ENCODE measurements around the gene PCBP1.
"Not testable (repeated sequence)": the region's sequence is repeated elsewhere in the genome, so short reads cannot be mapped to it uniquely, and the experiment has no call there.

GRCh38 chr2:70102323-70102905 lies 15.1 kb downstream of the PCBP1 start:
- not testable (repeated sequence) for TF ChIP-seq SMC3 (IDR thresholded peaks at IDR 0.05)
- TF ChIP-seq, protein P1, sequence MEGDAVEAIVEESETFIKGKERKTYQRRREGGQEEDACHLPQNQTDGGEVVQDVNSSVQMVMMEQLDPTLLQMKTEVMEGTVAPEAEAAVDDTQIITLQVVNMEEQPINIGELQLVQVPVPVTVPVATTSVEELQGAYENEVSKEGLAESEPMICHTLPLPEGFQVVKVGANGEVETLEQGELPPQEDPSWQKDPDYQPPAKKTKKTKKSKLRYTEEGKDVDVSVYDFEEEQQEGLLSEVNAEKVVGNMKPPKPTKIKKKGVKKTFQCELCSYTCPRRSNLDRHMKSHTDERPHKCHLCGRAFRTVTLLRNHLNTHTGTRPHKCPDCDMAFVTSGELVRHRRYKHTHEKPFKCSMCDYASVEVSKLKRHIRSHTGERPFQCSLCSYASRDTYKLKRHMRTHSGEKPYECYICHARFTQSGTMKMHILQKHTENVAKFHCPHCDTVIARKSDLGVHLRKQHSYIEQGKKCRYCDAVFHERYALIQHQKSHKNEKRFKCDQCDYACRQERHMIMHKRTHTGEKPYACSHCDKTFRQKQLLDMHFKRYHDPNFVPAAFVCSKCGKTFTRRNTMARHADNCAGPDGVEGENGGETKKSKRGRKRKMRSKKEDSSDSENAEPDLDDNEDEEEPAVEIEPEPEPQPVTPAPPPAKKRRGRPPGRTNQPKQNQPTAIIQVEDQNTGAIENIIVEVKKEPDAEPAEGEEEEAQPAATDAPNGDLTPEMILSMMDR (IDR thresholded peaks at IDR 0.05) = not testable (repeated sequence)

Data from A549 (cell line).